WTC11 (cell line): Measurements from ENCODE around the gene NAXD.

ENCODE experiments used
- ELF4 ChIP-seq: sonication (generic); formaldehyde crosslinking; IDR thresholded peaks from 2 replicates; pipeline ENCODE4 v1.8.1; 2022; ENCODE audit warnings: low read depth, mild to moderate bottlenecking, moderate library complexity, missing genetic modification reagents
- TF ChIP-seq, protein P1 (sequence below): fragments of 200-600 bp; IDR thresholded peaks from 2 replicates; pipeline ENCODE4 v1.8.0; 2022; ENCODE audit warnings: antibody characterized with exemption

DNA sequence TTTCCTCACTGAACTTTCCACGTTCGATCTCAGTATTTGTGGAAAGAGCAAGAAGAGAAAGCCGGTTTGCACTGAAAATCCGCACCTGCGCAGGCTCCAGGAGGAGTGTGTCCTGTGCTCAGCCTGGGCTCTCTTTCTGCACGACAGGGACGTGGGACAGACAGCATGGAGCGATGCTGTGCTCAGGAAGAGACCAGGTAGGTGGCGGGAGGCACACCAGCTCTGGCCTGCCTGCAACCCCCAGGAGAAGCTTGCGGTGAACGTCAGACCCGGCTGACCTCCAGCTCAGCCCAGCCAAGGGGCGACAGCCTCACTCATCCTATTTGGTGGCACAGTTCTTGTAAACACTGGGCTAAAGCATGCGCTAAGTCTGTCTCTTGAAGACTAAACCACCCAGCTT lies 35.9 kb downstream of the NAXD start:
- TF ChIP-seq ELF4 (CRISPR knock-in tag): no peak
- TF ChIP-seq, protein P1, sequence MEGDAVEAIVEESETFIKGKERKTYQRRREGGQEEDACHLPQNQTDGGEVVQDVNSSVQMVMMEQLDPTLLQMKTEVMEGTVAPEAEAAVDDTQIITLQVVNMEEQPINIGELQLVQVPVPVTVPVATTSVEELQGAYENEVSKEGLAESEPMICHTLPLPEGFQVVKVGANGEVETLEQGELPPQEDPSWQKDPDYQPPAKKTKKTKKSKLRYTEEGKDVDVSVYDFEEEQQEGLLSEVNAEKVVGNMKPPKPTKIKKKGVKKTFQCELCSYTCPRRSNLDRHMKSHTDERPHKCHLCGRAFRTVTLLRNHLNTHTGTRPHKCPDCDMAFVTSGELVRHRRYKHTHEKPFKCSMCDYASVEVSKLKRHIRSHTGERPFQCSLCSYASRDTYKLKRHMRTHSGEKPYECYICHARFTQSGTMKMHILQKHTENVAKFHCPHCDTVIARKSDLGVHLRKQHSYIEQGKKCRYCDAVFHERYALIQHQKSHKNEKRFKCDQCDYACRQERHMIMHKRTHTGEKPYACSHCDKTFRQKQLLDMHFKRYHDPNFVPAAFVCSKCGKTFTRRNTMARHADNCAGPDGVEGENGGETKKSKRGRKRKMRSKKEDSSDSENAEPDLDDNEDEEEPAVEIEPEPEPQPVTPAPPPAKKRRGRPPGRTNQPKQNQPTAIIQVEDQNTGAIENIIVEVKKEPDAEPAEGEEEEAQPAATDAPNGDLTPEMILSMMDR: no peak
